ENCODE results near the gene CYB561D2.
"Not testable (repeated sequence)": the region's sequence is repeated elsewhere in the genome, so short reads cannot be mapped to it uniquely, and the experiment has no call there.

The CYB561D2 gene

GRCh38 chr3:50350527-50351322, at the start of gene CYB561D2, which contains the start of gene NPRL2:
Gene CYB561D2, plus strand, starts transcription at chr3:50350862. Its CDS starts 572 bp downstream, at chr3:50351434.
Gene NPRL2, minus strand, starts transcription at chr3:50350775. Its CDS starts 123 bp downstream, at chr3:50350652.
- peak; percentile 100 for DNase-seq (ENCODE audit: low read depth)

- no peak for DNase-seq (ENCODE audit: low read depth)
These were observed 48.3 kb upstream of the CYB561D2 start for GRCh38 chr3:50302095-50303012.

DNA sequence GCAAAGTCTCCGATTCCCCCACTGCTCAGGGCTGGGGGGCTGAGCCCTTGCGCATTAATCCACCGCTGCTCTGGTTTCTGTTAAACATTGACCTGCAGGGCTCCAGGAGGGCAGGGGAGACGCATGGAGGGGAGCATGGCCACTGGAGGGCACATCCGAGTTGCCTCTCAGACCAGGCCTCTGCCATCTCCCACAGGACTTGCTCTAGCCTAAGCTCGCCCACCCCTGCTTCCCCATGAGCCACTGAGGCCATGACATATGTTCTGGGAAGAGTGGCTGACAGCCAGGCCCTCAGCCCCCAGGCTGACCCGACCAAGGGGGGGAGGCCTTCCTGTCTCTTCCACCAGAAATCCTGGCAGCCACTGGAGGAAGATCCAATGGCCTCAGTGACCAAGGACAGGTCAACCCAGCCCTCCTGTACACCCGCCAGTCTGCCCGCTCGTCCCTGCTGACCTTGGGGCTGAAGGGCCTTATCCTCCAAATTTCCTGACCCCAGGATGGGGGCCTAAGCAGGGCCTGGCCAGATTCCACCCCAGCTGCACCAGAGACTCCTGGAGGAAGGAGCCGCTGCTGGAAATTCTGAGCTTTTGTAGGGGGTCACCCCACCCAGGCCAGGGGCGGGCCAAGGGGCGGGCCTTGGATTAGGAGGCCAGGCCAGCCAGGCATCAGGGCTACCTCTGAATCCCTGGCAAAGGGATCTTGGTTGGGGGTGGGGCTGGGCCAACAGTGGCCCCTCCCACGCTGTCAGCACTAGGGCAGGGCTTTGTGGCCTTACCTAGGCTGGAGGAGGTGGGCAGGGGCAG, 47.4 kb upstream of the CYB561D2 start, which contains the start of gene HYAL1:
Gene HYAL1, minus strand, starts transcription at position 562 of the 803 bp plus-strand sequence. CDS start 618 bp downstream, outside the sequence.
- DNase-seq (ENCODE audit: low read depth): no peak

GRCh38 chr3:50304601-50305000, 46.1 kb upstream of the CYB561D2 start:
- DNase-seq (ENCODE audit: low read depth): no peak

DNA sequence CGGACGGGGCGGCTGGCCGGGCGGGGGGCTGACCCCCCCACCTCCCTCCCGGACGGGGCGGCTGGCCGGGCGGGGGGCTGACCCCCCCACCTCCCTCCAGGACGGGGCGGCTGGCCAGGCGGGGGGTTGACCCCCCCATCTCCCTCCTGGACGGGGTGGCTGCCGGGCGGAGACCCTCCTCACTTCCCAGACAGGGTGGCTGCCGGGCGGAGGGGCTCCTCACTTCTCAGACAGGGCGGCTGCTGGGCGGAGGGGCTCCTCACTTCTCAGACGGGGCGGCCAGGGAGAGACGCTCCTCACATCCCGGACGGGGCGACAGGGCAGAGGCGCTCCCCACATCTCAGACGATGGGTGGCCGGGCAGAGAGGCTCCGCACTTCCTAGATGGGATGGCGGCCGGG, 38.6 kb upstream of the CYB561D2 start:
- not testable (repeated sequence) for DNase-seq (ENCODE audit: low read depth)

GRCh38 chr3:50314342-50314741, 36.3 kb upstream of the CYB561D2 start:
- no peak for DNase-seq (ENCODE audit: low read depth)

DNA sequence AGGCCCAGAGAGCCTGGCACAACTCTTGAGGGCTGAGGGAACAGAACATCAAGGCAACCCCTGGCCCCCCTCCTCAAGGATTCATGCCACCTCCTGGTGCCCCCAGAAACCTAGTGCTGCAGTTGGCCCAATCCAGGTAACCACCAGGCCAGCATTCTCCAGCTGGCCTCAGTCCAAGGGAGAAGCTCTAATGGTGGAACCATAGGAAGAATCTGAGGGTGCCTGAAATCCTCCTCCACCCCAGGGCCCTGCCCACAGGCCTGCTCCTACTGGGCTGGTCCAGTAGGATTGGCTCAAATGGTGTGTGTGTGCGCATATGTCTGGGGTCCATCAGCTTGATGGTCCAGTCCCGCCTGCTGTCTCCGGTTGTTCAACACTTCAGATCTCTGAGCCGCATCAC, 35.8 kb upstream of the CYB561D2 start:
- no peak for DNase-seq (ENCODE audit: low read depth)

DNA sequence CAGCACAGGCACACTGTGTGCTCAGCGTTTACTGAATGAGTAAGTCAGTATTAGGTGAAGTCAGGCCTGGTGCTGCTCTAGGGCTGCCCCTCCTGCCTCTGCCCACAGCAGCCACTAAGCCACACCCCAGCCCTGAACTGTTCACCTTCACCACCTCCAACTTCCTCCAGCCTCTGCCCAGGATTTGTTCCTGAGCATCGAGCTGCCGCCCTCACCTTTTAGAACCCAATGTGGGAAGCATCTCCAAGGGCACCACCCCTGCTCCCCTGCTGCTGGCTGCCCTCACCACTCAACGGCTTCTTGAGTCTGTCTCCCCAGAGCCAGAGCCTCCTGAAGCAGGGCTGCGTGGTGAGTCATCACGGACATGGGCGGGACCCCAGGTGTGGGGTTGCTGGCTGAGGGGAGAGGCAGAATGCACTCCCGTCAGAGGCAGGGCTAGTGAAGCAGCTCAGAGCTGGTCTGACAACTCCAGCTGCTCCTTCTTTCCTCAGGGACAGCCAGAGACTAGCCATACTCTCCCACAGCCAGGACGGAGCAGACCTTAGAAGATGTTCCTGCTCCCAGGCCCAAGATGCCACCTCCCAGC, 33.9 kb upstream of the CYB561D2 start:
- DNase-seq (ENCODE audit: low read depth): peak; percentile 62

- DNase-seq (ENCODE audit: low read depth): no peak
These were observed 33.4 kb upstream of the CYB561D2 start for GRCh38 chr3:50317300-50317699.

DNA sequence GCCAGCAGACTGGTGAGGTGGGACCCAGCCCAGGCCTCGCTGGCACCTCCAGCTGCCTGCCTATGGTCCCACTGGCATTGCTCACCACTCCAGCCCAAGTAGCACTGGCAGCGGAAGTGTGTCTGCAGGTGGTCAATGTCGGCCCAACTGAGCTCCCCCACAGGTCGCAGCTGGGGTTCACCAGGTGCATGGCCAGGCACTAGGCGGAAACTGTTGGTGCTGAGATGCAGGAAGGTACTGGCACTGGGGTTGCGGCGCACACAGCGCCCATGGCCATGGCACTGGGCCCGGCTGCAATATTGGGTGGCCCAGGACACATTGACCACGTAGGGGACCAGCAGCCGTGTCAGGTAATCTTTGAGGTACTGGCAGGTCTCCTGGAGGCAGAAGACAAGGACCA, 32.5 kb upstream of the CYB561D2 start:
- no peak for DNase-seq (ENCODE audit: low read depth)

DNA sequence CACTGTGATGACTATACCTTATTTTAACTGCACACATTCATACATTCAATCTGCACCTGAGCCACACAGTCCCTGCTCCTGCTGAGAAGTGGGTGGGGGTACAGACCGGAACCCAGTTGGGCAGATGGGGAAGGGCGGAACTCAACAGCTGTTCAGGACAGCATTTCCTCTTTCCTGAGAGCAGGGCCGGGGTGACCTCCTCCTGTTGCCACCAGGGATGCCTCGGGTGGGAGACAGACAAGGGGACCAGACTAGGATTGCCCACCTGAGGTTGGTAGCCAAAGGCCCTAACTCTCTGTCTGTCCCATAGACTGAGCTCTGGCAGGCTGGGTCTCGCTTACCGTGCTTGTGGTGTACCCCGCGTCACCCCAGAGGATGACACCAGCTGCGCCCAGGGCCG, 32.0 kb upstream of the CYB561D2 start:
- no peak for DNase-seq (ENCODE audit: low read depth)

DNA sequence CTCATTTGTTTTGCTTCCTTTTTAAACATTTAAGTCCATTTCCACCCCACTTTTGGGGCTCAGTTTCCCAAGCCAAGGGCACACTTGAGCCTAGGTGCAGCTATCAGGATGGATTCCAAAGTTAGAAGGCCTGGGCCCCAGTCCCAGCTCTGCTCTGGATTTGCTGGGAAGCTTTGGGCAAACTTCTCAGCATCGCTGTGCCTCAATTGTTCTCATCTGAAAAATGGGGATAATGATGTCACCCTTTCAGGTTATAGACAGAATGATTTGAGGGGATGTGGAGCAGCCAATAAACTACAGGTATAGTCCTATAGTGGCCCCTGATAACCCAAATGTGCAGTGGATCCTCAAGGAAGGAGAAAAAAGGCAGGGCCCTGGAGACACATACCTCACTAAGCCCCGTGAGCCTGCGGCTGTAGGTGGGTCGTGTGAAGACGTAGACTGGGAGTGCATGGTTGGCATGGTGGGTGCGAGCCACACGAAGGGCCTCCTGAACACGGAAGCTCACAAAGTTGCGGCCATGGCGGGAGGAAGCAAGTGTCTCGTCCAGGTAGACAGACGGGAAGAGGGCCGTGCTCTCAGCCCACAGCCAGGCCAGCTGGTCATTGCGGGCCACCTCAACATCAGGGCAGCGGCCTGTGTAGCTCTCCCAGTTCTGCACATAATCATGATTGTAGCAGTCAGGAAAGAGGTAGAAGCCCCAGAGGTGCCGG, 31.3 kb upstream of the CYB561D2 start:
- no peak for DNase-seq (ENCODE audit: low read depth)

DNA sequence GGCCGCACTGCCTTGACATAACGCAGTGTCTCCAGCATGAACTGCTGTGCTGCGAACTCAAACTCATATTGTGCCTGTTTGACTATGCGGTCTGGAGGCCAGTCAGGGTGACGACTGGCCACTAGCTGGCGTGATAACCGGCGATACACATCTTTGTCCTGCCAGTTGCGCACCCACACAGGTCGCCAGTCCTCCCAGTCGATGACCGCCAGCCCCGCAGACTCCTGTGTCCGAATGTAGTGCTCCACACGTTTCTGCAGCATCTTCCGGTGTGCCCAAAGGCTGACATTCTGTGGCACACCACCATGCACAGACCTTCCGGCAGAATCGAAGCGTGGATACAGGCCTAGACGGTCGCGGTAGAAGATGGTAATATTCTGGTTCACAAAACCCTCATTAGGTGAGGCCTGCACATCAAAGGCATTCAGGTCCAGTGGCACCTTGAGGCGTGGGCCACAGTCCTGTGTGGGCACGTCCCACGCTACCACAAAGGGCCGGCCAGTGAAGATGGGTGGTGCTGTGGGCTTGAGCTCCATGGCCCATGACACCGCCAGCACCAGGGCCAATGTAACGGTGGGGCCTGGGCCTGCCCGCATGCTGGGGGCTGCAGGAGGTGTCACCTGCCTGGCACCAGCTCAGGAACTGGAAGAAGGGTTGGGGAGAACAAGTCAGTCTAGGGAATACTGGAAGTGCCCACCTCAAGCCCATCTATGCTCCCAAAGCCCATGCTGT, 30.6 kb upstream of the CYB561D2 start:
- DNase-seq (ENCODE audit: low read depth): no peak

DNA sequence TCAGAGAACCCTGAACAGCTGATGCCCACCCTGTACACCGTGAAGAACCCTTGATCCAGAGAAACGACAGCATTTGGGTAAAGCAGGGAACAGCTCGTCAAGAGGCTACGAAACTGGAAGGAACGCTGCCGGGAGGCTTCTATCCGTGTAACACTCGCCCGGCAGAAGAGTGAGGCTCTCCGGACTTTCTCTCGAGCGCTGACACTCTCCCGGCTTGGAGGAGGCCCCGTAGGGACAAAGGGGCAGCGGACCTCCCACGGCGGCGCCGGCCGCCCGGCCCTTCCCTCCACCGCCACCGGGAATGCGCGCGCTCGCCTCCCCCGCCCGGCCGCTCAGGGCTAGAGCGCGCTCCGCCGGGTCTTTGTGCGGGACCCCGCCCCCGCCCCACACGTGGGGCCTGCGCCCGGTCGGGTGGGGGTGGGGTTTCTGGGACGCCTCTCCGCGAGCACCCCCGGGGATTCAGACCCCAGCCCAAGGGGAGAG, 29.8 kb upstream of the CYB561D2 start:
- peak; percentile 52 for DNase-seq (ENCODE audit: low read depth)

DNA sequence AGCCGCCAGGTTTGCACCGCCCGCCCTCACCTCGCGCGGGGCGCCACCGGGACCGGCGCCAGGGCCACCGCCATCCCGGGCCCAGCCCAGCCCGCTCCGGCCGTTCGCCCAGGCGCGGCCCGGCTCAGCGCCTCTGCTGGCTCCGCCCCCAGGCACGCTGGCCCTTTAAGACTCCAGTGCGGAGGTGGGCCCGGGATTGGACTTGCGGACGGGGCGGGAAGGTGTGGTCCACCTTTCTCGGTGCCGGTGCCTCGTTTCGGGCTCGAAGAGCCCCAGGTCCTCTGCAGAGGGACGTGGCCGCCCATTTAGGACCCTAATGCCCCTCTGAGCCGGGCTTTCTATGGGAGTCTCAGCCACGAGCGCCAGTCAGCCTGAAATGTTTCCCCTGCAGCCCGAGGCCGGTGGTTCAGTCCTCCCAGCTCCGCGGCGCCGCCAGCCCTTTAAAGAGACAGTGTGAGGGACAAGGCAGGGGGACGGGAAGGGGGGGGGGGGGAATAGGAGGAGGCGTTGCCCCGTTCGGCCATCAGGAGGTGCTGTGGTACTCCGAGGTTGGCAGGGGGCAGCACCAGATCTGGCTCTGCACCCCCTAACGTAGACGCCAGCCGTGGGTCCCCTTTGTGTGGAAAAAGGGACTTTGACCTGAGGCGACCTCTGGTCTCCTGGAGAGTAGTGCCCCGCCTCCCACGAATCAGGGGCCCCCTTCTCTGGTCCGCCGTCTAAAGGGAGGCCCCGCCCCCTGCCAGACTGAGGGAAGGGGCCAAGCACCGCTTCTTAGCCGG, 29.1 kb upstream of the CYB561D2 start:
- peak; percentile 64 for DNase-seq (ENCODE audit: low read depth)

- DNase-seq (ENCODE audit: low read depth): no peak
These were observed 28.6 kb upstream of the CYB561D2 start for GRCh38 chr3:50322115-50322385.

DNA sequence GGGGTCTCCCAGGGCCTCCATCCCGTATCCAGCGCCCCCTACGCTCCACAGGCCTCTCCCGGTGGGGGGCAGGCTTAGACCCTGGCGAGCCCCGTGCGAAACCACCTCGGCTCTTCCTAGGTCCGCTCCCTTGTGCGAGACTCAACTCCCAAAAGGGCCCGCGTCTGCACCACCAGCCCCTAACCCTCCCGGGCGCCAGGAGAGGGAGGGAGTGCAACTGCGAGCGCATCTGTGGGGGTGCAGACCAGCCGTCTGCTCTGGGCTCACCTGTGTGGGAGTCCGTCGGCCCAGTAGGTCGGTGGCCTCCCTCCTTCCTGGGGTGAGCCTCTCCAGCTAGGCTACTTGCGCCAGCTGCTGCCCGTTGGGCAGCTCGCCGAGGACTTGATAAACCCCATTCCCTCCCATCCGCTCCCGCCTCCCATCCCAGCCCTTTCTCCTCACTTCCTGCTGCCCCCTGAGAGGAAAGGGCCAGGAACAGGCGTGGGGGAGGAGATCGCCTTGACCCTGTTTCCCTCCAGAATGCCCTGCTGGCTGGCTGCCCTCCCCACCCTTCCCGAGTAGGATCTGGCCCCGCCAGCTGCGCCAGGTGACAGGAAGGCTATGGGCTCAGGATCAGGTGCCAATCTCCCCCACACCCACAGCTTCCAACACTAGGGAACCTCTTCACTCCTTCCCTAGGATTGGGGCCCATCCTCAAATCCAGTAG, 28.1 kb upstream of the CYB561D2 start, which contains the start of gene HYAL2:
Gene HYAL2, minus strand, starts transcription at position 360 of the 706 bp plus-strand sequence. CDS start 2,256 bp downstream, outside the sequence.
- DNase-seq (ENCODE audit: low read depth): no peak

GRCh38 chr3:50323092-50323600, 27.5 kb upstream of the CYB561D2 start:
- no peak for DNase-seq (ENCODE audit: low read depth)

Data from activated T-helper 1 cell treated with Interleukin-2 at 50 U/mL for 16 hours (primary cell).